ENCODE data around the gene CDC42SE2.
"Not testable (repeated sequence)": the region's sequence is repeated elsewhere in the genome, so short reads cannot be mapped to it uniquely, and the experiment has no call there.

The CDC42SE2 gene

GRCh38 chr5:131367219-131367860, 103.5 kb downstream of the CDC42SE2 start:
- DNase-seq (ENCODE audit: low spot score), result no peak

DNA sequence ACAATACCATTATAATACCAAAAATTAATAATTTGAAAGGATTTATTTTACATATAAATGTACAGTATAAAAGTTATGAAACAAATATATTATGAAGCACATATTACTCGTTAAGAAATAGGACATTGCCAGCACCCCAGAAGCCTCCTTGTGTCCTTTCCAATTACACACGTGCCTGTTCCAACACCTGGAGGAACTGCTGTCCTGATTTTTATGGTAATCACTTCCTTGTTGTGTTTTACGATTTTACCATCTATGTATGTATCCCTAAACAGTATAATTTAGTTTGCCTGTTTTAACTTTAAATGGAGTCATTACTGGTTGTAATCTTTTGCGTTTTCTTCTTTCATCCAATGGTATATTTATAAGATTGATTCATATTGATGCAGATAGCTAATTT, 105.0 kb downstream of the CDC42SE2 start:
- no peak for DNase-seq (ENCODE audit: low spot score)

DNA sequence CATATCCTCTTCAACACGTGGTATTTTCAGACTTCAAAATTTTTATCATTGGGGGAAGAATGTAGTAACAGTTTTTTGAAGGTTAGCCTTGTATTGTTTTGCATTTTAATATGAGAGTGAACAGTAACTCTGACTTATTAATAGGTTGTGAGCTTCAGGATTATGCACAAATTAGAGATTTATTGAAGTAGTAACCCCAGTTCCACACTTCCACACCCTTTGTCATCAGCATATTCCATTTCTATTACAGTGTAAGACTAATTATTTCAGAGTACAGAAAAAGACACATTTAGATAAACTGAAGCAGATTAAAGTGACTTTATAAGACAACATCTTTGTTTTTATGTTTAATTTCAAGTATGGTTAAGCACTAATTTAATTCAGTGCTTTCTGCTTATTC, 105.7 kb downstream of the CDC42SE2 start:
- no peak for DNase-seq (ENCODE audit: low spot score)

DNA sequence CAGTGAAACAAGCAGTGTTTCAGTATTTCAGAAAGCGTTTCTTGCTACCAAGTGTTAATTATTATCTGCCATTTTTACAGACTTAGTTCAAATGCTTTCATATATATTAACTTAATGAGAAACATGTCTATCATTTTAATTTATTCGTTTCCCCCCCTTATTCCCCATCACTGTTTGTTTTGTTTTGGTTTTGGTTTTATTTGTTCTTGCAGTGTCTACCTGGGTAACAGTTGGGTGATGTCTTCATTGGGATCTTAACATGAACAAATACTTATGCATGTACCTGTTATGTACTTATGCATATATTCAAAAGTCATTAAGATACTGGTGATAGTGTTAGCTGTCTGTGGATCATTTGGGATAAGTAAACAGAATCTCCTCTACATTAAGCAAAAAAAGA, 108.0 kb downstream of the CDC42SE2 start:
- no peak for DNase-seq (ENCODE audit: low spot score)

GRCh38 chr5:131373265-131373664, 109.4 kb downstream of the CDC42SE2 start:
- DNase-seq (ENCODE audit: low spot score), result no peak

- DNase-seq (ENCODE audit: low spot score), result no peak
These were observed 111.5 kb downstream of the CDC42SE2 start for GRCh38 chr5:131375351-131375750.

DNA sequence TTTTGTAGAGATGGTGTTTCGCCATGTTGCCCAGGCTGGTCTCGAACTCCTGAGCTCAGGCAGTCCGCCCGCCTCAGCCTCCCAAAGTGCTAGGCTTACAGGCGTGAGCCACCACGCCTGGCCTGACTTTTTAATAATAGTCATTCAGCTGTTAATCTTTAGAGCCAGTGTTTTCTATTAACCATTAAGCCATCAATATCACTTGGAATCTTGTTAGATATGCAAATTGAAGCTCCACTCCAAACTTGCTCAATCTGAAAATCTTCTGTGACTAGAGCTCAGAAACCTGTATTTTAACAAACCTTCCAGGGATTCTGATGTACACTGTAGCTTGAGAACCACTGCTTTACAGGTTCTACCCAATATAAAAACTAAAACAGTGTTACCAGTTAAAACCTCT, 113.5 kb downstream of the CDC42SE2 start:
- no peak for DNase-seq (ENCODE audit: low spot score)

- no peak for DNase-seq (ENCODE audit: low spot score)
These were observed 114.0 kb downstream of the CDC42SE2 start for GRCh38 chr5:131377785-131378325.

DNA sequence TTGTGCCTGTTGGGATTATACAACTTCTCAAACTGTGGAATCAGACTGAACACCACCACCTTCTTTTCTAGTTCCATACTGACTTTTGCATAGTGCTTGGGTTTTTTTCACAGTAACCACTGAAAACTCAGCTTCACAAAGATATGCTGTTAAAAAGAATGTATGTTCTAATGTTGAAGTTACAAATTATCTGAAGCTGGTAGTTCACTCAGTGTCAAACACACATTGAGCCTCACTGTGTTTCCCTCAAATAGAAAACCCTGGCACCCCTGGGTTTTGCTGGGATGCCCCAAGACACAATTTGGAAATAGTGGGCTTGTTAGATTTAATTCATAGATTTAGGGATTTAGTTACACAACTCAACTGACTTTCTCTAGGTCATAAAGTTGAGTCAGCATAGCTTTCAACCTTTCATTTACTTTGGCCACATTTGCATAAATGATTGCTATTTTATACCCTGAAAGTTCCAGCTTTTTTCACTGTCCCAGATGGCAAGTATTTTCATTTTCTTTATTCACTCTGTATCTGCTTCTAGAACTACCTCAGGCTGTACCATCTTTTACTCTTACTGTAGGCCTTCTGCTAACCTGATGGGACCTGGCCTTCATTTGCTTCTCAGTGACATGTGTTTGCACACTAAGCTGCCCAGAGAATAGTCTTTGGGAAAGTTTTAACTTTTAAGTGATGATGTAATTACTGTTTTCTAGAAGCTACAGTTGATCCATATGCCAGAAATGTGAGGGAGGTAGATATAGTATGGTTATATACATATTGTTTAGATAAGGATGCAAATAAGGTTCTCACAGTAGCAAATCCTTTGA, 115.1 kb downstream of the CDC42SE2 start:
- DNase-seq (ENCODE audit: low spot score), result no peak

DNA sequence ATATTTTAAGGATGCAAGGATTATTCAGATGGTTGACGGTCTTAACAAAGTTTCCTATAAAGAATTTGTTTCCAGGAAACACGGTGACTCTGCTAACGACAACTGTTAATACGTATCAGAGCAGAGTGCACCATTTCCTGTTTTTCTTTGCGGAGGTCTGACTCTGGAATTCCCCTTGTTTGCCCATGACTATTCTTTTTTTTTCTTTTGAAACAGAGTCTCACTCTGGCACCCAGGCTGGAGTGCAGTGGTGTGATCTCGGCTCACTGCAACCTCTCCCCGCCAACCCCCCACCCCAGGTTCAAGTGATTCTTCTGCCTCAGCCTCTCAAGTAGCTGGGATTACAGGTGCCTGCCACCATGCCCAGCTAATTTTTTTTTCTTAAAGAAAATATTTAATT, 115.9 kb downstream of the CDC42SE2 start:
- no peak for DNase-seq (ENCODE audit: low spot score)

- not testable (repeated sequence) for DNase-seq (ENCODE audit: low spot score)
These were observed 116.4 kb downstream of the CDC42SE2 start for GRCh38 chr5:131380238-131380637.

DNA sequence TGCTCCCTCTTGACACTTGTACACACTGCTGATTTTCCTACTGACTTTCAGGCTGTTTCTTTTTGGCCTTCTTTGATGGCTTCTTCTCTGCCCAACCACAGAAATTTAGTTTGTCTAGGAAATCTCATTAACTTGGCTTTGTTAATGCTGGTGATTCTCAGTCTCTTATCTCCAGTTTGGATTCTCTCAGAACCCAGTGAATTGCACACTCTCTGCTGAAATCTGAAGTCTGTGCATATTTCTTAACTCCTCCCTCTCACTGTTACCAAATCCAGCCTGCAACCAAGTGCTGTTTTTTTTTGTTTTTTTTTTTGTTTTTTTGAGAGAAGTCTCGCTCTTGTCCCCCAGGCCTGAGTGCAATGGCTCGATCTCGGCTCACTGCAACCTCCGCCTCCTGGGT, 117.2 kb downstream of the CDC42SE2 start:
- no peak for DNase-seq (ENCODE audit: low spot score)

- no peak for DNase-seq (ENCODE audit: low spot score)
These were observed 117.9 kb downstream of the CDC42SE2 start for GRCh38 chr5:131381777-131382176.

DNA sequence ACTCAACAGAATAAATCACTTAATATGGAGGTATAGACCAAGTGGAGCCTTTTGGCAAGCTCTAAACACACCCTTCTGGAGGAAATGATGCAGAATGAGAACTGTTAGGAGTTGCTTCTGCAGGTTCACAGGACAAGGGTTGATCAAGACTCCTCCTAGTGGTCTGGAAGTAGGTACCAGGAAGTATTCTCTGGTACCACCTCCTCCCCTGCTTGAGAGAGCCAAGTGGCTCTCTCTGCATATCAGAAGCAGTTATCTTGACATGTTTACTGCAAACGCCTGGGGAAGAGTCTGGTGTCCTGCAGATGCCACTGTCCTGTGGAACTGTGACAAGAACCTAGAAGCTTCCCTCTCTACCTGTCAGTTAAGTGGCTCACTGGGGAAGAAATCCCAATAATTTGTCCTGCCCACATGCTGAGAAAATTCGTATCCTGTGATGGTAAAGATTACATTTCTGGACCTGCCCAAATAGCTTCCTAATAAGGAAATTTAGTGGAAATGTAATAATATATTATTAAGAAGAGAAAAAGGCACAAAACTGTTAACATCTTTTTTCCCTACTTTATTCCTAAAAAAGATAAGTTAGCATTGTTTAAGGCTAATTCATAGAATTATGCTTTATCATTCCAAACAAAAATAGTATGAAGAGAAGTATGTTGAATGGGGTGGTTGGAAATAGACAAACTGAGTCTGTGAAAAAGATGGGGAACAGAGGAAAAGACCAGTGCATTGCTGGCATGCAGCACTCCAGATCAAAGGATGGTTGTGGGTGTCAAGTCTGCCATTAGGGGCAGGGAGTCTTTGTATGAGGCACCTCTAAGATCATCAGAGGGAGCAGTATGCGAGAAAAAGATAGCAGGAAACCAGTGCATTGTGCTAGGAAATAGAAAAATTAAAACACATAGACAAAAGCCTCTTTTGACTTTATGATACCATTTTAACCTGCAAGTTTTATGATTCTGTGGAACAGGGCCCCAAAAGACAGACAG, 118.8 kb downstream of the CDC42SE2 start:
- DNase-seq (ENCODE audit: low spot score), result peak; percentile 46

GRCh38 chr5:131384173-131384572, 120.3 kb downstream of the CDC42SE2 start:
- DNase-seq (ENCODE audit: low spot score), result no peak

DNA sequence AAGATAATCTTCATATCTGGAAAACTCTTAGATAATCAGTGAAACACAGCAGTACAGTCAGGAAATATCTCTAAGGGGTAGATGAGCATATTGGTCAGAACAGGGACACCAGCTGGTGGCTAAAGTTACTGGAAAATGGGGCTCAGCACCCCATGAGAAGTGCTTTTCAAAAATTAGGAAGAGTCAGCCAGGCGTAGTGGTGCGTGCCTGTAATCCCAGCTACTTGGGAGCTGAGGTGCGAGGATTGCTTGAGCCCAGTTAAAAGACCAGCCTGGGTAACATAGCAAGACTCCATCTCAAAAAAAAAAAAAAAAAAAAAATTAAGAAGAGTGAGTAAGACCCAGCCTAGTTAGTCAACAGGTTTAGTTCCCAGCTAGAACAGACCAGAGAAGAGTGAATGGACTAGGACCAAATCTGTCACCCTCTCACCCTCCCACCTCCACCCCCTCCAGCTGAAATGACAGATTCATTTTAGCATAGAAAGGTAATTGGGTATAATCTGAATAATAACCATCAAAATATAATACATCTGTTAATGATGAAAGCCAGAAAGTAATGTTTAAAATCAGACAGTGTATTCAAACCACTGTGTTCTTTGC, 120.9 kb downstream of the CDC42SE2 start:
- DNase-seq (ENCODE audit: low spot score), result no peak

DNA sequence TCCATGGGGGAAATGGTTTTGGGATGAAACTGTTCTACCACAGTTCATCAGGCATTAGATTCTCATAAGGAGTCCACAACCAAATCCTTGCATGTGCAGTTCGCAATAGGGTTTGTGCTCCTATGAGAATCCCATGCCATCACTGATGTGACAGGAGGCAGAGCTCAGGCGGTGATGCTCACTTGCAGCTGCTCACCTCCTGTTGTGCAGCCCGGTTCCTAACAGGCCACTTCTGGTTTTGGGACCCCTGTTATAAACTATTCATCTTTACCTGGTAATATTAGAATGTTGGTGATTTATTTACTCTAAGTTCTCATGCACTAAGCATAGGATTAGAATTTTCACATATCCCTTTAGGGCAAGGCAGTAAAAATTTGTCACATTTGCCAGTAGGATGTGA, 122.3 kb downstream of the CDC42SE2 start:
- no peak for DNase-seq (ENCODE audit: low spot score)

DNA sequence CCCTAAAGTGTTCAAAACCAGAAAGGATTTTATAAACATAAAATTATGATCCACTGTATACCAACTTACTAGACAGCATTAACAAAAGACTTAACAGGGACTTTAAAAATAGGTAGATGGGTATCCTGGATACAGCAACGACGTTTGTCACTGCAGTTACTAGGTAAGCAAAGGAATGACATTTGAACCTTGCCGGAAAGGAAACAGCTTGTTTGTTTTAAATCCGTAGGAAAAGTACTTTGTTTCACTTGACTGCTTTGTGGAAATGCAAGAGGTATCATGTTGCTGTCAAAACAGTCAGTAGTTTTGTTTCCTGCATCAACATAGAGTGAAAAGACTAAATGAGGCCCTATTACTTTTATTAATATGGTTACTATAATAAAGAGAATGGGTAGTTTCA, 122.9 kb downstream of the CDC42SE2 start:
- DNase-seq (ENCODE audit: low spot score), result no peak

DNA sequence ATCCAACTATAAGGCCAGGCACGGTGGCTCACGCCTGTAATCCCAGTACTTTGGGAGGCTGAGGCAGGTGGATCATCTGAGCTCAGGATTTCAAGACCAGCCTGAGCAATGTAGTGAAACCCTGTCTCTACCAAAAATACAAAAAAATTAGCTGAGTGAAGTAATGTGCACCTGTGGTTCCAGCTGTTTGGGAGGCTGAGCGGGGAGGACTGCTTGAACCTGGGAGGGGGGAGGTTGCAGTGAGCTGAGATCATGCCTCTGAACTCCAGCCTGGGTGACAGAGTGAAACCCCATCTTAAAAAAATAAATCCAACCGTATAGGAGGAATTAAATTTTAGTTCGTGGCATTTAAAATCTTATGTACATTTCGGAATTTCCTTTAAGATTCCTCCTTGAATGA, 123.4 kb downstream of the CDC42SE2 start:
- DNase-seq (ENCODE audit: low spot score), result no peak

GRCh38 chr5:131389096-131389868, 125.4 kb downstream of the CDC42SE2 start:
- no peak for DNase-seq (ENCODE audit: low spot score)

DNA sequence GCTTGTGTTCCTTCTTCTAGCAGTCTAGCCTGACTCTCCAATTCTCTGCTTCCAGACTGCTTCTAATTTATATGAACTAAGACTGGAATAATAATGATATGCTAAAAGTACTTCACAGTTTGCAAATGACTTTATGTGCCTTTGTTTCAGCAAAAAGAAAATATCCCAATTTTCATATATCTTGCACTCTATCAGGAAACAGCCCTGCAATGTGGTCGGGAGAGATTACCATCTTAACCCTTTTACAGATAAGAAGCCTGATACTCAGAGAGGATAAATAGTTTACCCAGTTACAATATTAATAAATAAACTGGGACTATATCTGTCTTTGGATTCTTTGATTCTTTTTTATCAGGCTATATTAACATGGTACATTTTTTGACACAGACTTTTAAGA, 126.0 kb downstream of the CDC42SE2 start:
- no peak for DNase-seq (ENCODE audit: low spot score)

Measured in AG08395 (cell line).